ENCODE data around the gene CEP350.

DNA sequence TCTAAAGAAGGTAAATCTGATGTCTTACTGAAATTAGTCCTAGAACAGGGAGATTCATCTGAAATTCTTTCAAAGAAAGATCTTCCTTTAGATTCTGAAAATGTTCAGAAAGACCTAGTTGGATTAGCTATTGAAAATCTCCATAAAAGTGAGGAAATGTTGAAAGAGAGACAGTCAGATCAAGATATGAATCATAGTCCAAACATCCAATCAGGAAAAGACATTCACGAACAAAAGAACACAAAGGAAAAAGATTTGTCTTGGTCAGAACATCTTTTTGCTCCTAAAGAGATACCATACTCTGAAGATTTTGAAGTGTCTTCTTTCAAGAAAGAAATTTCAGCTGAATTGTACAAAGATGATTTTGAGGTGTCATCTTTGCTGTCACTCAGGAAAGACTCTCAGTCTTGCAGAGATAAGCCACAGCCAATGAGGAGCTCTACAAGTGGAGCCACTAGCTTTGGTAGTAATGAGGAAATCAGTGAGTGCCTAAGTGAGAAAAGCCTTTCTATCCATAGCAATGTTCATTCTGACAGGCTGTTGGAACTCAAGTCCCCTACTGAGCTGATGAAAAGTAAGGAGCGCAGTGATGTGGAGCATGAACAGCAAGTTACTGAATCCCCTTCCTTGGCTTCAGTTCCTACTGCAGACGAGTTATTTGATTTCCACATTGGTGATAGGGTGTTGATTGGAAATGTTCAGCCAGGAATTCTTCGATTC is 138.5 kb downstream of the CEP350 start:
- TF ChIP-seq POLR2AphosphoS5 (IDR thresholded peaks at IDR 0.05) = no peak
- TF ChIP-seq, protein P1, sequence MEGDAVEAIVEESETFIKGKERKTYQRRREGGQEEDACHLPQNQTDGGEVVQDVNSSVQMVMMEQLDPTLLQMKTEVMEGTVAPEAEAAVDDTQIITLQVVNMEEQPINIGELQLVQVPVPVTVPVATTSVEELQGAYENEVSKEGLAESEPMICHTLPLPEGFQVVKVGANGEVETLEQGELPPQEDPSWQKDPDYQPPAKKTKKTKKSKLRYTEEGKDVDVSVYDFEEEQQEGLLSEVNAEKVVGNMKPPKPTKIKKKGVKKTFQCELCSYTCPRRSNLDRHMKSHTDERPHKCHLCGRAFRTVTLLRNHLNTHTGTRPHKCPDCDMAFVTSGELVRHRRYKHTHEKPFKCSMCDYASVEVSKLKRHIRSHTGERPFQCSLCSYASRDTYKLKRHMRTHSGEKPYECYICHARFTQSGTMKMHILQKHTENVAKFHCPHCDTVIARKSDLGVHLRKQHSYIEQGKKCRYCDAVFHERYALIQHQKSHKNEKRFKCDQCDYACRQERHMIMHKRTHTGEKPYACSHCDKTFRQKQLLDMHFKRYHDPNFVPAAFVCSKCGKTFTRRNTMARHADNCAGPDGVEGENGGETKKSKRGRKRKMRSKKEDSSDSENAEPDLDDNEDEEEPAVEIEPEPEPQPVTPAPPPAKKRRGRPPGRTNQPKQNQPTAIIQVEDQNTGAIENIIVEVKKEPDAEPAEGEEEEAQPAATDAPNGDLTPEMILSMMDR (IDR thresholded peaks at IDR 0.05) = no peak

All from breast epithelium (tissue), 3 donors.